K562 (cell line): Measurements from ENCODE around the gene ALDH3A2. TPM values are rescaled to one million over a fixed set of nuclear protein-coding genes. Genes with fewer than 3 reads are reported as not detected.

Experiments used
- ATAC-seq: fragments of 200-7000 bp; cut with Tn5 transposase; 3 replicates; pipeline ENCODE4 v1.9.1; 2020; ENCODE audit warnings: moderate library complexity
- BruUV-seq: library from RNA; stranded (reverse); fragments of 400-500 nt; replicated peaks from 2 replicates; lab custom pipeline; 2021; lab: Mats Ljungman, UMichigan
- CTCF ChIA-PET: fragments of 300-600 bp; formaldehyde crosslinking; extraction: SDS; loops from one replicate; lab custom pipeline; 2021; ENCODE audit warnings: low intra/inter-chr PET ratio; lab: Yijun Ruan, JAX
- POLR2A ChIA-PET: fragments of 300-600, 350-650 bp; sonication (Branson Sonifier 250); formaldehyde crosslinking; extraction: SDS; loops from one replicate; lab custom pipeline; 2021; ENCODE audit warnings: antibody characterized with exemption, inconsistent platforms; lab: Yijun Ruan, JAX
- DNase-seq, 4 experiments: peaks; one replicate each; pipeline versions ENCODE4 v3.0.0 to v3.0.0-alpha.2; 2011 to 2018; ENCODE audit warnings: low spot score in 3 of 4, mixed read lengths in 3 of 4; ENCODE audit errors: extremely low read depth in 1 of 4
- FAIRE-seq: peaks from 2 replicates; lab custom pipeline; 2011; peaks lifted over from hg19 to GRCh38; lab: Jason Lieb, UNC
- H2AFZ ChIP-seq: 2 replicates; pipeline ENCODE4 v1.6.0; 2011; ENCODE audit warnings: low read depth, low read length, control low read depth, inconsistent platforms
- H3K27ac ChIP-seq: fragments of 200-600 bp; 3 replicates; pipeline ENCODE4 v1.8.0; 2011; ENCODE audit warnings: low read depth, mild to moderate bottlenecking, control low read depth, inconsistent platforms, low read length, moderate library complexity, mixed read lengths; ENCODE audit errors: extremely low read depth
- H3K27me3 ChIP-seq, 2 experiments: fragments of 300-600 bp in 1 of 2; 2 replicates in 1 of 2; 3 replicates in 1 of 2; pipeline versions ENCODE4 v1.6.0 to v1.8.0; 2011; ENCODE audit warnings: inconsistent platforms in 2 of 2, low read length in 2 of 2, mild to moderate bottlenecking in 1 of 2, mixed read lengths in 1 of 2, moderate library complexity in 1 of 2; ENCODE audit not compliant: control insufficient read depth in 2 of 2, insufficient read depth in 2 of 2
- H3K36me3 ChIP-seq: fragments of 300-600 bp; 3 replicates; pipeline ENCODE4 v1.8.0; 2011; ENCODE audit warnings: mild to moderate bottlenecking, low read length, inconsistent platforms; ENCODE audit not compliant: control insufficient read depth, insufficient read depth
- H3K4me1 ChIP-seq, 2 experiments: fragments of 200-600 bp in 1 of 2; replicated peaks in 1 of 2; 2 replicates in 1 of 2; 3 replicates in 1 of 2; pipeline versions ENCODE4 v1.5.1 to v1.8.0; 2011; ENCODE audit warnings: inconsistent platforms in 2 of 2, low read length in 2 of 2, mild to moderate bottlenecking in 1 of 2, mixed read lengths in 1 of 2, moderate library complexity in 1 of 2; ENCODE audit not compliant: control insufficient read depth in 2 of 2, insufficient read depth in 2 of 2
- H3K4me2 ChIP-seq: 2 replicates; pipeline ENCODE4 v1.6.1; 2011; ENCODE audit warnings: low read length, control low read depth, inconsistent platforms, mixed read lengths; ENCODE audit not compliant: insufficient read depth
- H3K4me3 ChIP-seq: fragments of 200-600 bp; sonication (generic), shearing (Covaris generic); 2 replicates; pipeline ENCODE4 v1.5.1; 2016; ENCODE audit warnings: control low read depth, inconsistent platforms
- H3K79me2 ChIP-seq: fragments of 200-600 bp; 3 replicates; pipeline ENCODE4 v1.8.0; 2011; ENCODE audit warnings: low read length, inconsistent platforms; ENCODE audit not compliant: control insufficient read depth, insufficient read depth
- H3K9ac ChIP-seq, 2 experiments: 2 replicates each; pipeline versions ENCODE4 v1.6.0 to v1.6.1; 2011; ENCODE audit warnings: low read depth in 2 of 2, low read length in 2 of 2, control low read depth in 1 of 2, inconsistent platforms in 1 of 2, mild to moderate bottlenecking in 1 of 2, mixed read lengths in 1 of 2; ENCODE audit not compliant: insufficient read depth in 1 of 2
- H3K9me1 ChIP-seq: one replicate; pipeline ENCODE4 v1.6.0; 2011; ENCODE audit warnings: inconsistent platforms, mild to moderate bottlenecking, low read length, moderate library complexity; ENCODE audit not compliant: control insufficient read depth, insufficient read depth
- H3K9me3 ChIP-seq: replicated peaks from 2 replicates; pipeline ENCODE4 v1.5.1; 2011; ENCODE audit warnings: low read depth, low read length, inconsistent platforms; ENCODE audit not compliant: control insufficient read depth, insufficient read depth
- H4K20me1 ChIP-seq: replicated peaks from 2 replicates; pipeline ENCODE4 v1.6.1; 2011; ENCODE audit warnings: low read length, inconsistent platforms, mixed read lengths; ENCODE audit not compliant: control insufficient read depth, insufficient read depth
- ARID1B ChIP-seq: fragments of 450-650 bp; IDR thresholded peaks from 2 replicates; pipeline ENCODE4 v1.6.1; 2016; ENCODE audit warnings: antibody characterized with exemption, mild to moderate bottlenecking, inconsistent platforms
- BRD9 ChIP-seq: fragments of 450-650 bp; IDR thresholded peaks from 2 replicates; pipeline ENCODE4 v1.6.1; 2018; ENCODE audit warnings: low read depth; ENCODE audit not compliant: partially characterized antibody
- DDX20 ChIP-seq: fragments of 450-650 bp; IDR thresholded peaks from 2 replicates; pipeline ENCODE4 v1.6.1; 2016; ENCODE audit warnings: missing genetic modification characterization, low read depth, mild to moderate bottlenecking, missing compliant biosample characterization, moderate library complexity
- MIER1 ChIP-seq: fragments of 450-650 bp; IDR thresholded peaks from 2 replicates; pipeline ENCODE4 v1.6.1; 2016; ENCODE audit warnings: antibody characterized with exemption, mild to moderate bottlenecking, low read depth
- ZNF121 ChIP-seq: sonication (generic); formaldehyde crosslinking; conservative IDR thresholded peaks from 2 replicates; pipeline ENCODE4 v1.8.0; 2022; ENCODE audit warnings: missing genetic modification reagents
- ZNF253 ChIP-seq: fragments of 250-450 bp; sonication (Bioruptor Pico); conservative IDR thresholded peaks from 2 replicates; pipeline ENCODE4 v1.6.1; 2021; ENCODE audit warnings: mild to moderate bottlenecking
- WGBS: fragments of 100-300 bp; shearing (Covaris generic); methylation state at CpG from one replicate; pipeline ENCODE4 v1.1.6; 2016; ENCODE audit warnings: low coverage, mixed read lengths; ENCODE audit not compliant: insufficient coverage; ENCODE audit errors: missing lambda C conversion rate; 5-methylcytosine and 5-hydroxymethylcytosine counted together
- in situ Hi-C: fragments of 300-500 bp; cut with MboI; formaldehyde crosslinking; loops from 4 replicates; pipeline ENCODE4 v1.15.0; 2018; ENCODE audit warnings: inconsistent platforms, mixed read lengths
- intact Hi-C: fragments of 100-400 bp; cut with micrococcal nuclease; formaldehyde crosslinking; loops from 2 replicates; pipeline ENCODE4 v1.14.2; 2022
- polyA plus RNA-seq, 8 experiments: library from polyadenylated mRNA; depleted of rRNA in 4 of 8; stranded (reverse) in 5 of 8; unstranded in 3 of 8; fragments of >200 nt; fragmentation: Nextera tagmentation in 2 of 8; fragmentation: Illumina TruSeq in 1 of 8; extraction: Ambion mirVana in 2 of 8; extraction: Trizol in 1 of 8; gene quantifications; 2 replicates each; pipeline versions ENCODE4 v1.2.1 to v1.2.3, GENCODE V29; 2011 to 2014; ENCODE audit warnings: inconsistent platforms in 1 of 8, missing spikeins in 1 of 8
- total RNA-seq, 7 experiments: library from RNA; depleted of rRNA in 6 of 7; stranded (reverse); fragments of >200 nt in 6 of 7; fragmentation: Illumina TruSeq in 2 of 7; extraction: Trizol in 2 of 7; gene quantifications; 2 replicates each; pipeline versions ENCODE4 v1.2.1 to v1.2.3, GENCODE V29; 2011 to 2021; ENCODE audit warnings: low replicate concordance in 1 of 7
- TF ChIP-seq, protein P1 (sequence below): fragments of 450-650 bp; formaldehyde crosslinking; IDR thresholded peaks from 2 replicates; pipeline ENCODE4 v1.4.0; 2020; ENCODE audit warnings: mild to moderate bottlenecking, moderate library complexity

The ALDH3A2 gene
- total and polyA plus RNA-seq, 9 of the 15 experiments (the other 6 are each of a cell fraction or from before 2014, with no cell fraction given): 0.01 to 0.78 (median 0.12) TPM; not detected in 5

DNA sequence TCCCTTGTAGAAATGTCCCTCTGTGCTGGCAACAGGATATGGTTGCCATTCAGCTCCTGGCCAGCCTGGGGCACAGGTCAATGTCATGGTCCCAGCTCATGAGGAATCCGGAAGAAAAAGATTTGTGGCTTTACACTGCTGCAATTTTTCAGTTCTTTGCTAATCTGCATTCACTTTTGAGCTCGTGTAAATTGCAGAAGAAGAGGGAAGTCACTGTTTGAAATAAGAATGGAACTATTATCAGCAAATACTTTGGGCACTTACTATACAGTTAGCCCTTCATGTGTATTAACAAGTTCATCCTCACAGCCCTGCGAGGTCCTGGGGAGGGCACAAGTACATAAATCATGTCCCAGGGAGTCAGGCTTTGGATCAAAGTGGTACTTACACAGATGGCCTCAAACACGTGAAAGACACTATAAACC is 53.7 kb downstream of the ALDH3A2 start:
- Histone ChIP-seq H4K20me1 (no peaks in the 10 kb centered on the region; the same call in 1 of the 2 replicates), H3K79me2 (no peaks in the 10 kb centered on the region), H2AFZ (no peak overlapping the region), H3K36me3 (no peaks in the 10 kb centered on the region), H3K4me2 (no peak overlapping the region), H3K9me3 (no peaks in the 10 kb centered on the region), H3K9ac (no peak overlapping the region), H3K27ac (no peak overlapping the region), H3K27me3 (peaks cover 0 to 8% of the 10 kb centered on the region in 2 experiments; a peak in 1 of 5 replicates), H3K4me3 (no peak overlapping the region), H3K4me1 (0 out of 5 replicates have a peak, but pooled peaks cover 0 to 3% of the 10 kb centered on the region in 2 experiments), H3K9me1 (no peaks in the 10 kb centered on the region)
- ChIA-PET CTCF (no interaction called here), POLR2A (no interaction called here)
- no peak for ATAC-seq
- WGBS: 0% methylated on average over 4 of the region's 4 CpGs
- no peak for TF ChIP-seq ZNF253 (CRISPR knock-in tag)
- no peak for TF ChIP-seq MIER1
- no peak for TF ChIP-seq BRD9
- no peak for TF ChIP-seq ZNF121 (CRISPR knock-in tag)
- TF ChIP-seq DDX20: no peak
- TF ChIP-seq, protein P1, sequence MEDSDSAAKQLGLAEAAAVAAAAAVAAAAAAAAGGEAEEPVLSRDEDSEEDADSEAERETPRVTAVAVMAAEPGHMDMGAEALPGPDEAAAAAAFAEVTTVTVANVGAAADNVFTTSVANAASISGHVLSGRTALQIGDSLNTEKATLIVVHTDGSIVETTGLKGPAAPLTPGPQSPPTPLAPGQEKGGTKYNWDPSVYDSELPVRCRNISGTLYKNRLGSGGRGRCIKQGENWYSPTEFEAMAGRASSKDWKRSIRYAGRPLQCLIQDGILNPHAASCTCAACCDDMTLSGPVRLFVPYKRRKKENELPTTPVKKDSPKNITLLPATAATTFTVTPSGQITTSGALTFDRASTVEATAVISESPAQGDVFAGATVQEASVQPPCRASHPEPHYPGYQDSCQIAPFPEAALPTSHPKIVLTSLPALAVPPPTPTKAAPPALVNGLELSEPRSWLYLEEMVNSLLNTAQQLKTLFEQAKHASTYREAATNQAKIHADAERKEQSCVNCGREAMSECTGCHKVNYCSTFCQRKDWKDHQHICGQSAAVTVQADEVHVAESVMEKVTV: no peak
- no peak for TF ChIP-seq ARID1B
- FAIRE-seq: no peak
- BruUV-seq: no TSS peak
- intact Hi-C loops (no loop called here), in situ Hi-C loops (no loop called here)
- DNase-seq: no peak
